Fibroblast of the aortic adventitia (primary cell): ENCODE data around the gene SDS. TPM values are rescaled to one million over a fixed set of nuclear protein-coding genes. Genes with fewer than 3 reads are reported as not detected.

Experiments used
- DNase-seq: peaks from one replicate; pipeline ENCODE4 v3.0.0-alpha.2; 2010; ENCODE audit warnings: low read depth
- H3K4me3 ChIP-seq: 2 replicates; pipeline ENCODE4 v1.5.1; 2011; ENCODE audit warnings: low read depth, mild to moderate bottlenecking, control low read depth, low read length, moderate library complexity
- total RNA-seq: library from RNA; depleted of rRNA; stranded (reverse); fragments of >200 nt; gene quantifications from 2 replicates; pipeline ENCODE4 v1.2.3, GENCODE V29; 2012; ENCODE audit warnings: low replicate concordance
- TF ChIP-seq, protein P1 (sequence below): IDR thresholded peaks from 2 replicates; pipeline ENCODE4 v1.5.1; 2011; ENCODE audit warnings: mild to moderate bottlenecking, low read length, control low read depth, inconsistent platforms; ENCODE audit not compliant: insufficient read depth

Gene SDS
- total RNA-seq, 1 donor: not detected

DNA sequence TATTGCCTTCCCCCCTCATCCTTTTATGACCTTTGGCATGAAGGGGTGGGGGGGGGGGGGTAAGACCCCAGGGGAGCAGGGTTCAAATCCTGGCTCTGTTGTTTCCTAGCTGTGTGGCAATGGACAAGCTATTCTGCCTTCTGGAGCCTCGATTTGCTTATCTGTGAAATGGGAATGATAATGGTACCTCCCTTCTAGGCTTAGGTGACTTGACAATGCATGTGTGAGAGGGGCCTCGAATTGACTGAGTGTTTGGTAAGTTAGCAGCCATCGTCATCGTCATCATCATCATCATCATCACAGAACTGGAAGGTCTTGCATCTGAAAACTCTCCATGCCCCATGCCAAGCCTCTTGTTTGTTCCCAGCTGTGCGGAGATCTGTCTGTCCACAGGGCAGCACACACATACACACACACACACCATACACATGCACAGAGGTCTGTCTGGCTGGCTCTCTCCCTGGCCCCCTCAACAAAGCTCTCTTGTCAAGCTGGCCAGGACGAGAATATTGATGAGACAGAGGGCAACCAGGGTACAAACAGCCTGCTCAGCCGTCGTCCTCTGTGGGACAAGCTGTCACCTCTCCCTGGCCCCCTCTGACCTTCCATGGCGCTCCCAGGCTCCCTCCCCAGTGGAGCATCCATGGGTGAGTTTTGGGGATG, 5.9 kb upstream of the SDS start:
- TF ChIP-seq, protein P1, sequence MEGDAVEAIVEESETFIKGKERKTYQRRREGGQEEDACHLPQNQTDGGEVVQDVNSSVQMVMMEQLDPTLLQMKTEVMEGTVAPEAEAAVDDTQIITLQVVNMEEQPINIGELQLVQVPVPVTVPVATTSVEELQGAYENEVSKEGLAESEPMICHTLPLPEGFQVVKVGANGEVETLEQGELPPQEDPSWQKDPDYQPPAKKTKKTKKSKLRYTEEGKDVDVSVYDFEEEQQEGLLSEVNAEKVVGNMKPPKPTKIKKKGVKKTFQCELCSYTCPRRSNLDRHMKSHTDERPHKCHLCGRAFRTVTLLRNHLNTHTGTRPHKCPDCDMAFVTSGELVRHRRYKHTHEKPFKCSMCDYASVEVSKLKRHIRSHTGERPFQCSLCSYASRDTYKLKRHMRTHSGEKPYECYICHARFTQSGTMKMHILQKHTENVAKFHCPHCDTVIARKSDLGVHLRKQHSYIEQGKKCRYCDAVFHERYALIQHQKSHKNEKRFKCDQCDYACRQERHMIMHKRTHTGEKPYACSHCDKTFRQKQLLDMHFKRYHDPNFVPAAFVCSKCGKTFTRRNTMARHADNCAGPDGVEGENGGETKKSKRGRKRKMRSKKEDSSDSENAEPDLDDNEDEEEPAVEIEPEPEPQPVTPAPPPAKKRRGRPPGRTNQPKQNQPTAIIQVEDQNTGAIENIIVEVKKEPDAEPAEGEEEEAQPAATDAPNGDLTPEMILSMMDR: no peak
- H3K4me3 ChIP-seq: no peak overlapping the region
- DNase-seq: no peak

DNA sequence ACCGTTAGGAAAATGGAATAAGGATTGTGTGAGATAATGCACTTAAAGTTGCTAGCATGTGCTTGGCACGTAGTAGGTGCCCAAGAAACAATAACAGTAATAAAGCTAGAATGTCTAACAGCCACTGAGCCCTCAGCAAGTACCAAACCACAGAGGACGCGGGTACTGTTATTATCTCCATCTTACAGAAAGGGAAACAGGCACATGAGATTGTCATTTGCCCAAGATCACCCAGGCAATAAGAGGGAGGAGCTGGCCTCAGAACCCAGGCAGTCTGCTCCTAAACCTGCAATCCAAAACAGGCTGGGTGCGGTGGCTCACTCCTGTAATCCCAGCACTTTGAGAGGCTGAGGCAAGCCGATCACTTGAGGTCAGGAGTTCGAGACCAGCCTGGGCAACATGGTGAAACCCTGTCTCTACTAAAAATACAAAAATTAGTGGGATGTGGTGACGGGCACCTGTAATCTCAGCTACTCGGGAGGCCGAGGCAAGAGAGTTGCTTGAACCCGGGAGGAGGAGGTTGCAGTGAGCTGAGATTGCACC, 5.1 kb upstream of the SDS start:
- TF ChIP-seq, protein P1: no peak
- DNase-seq: no peak
- no peak overlapping the region for H3K4me3 ChIP-seq

DNA sequence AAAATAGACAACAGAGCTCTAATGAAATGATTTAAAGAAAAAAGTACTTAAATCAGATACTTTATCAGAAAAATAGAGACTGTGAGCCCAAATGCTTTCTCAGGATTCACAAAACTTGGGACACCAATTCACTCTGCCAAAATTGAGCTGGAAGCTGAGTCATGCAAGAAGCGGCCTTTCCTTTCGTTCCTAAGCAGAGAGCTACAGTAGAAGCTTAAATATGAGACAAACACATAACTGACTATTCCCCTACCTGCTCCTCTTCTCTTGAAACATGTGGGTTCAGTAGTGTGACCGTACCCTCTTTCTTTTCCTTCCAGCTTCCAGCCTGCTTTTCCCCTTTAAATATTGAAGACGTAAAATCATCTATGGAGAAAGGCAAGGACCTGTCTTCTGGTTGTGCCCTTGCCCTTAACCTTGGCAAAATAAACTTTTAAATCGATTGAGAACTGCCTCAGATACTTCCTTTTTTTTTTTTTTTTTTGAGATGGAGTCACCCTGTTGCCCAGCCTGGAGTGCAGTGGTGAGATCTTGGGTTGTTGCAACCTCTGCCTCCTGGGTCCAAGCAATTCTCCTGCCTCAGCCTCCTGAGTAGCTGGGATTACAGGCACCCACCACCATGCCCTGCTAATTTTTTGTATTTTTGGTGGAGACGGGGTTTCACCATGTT, 4.4 kb upstream of the SDS start:
- no peak overlapping the region for H3K4me3 ChIP-seq
- TF ChIP-seq, protein P1: no peak
- peak; percentile 83 for DNase-seq

DNA sequence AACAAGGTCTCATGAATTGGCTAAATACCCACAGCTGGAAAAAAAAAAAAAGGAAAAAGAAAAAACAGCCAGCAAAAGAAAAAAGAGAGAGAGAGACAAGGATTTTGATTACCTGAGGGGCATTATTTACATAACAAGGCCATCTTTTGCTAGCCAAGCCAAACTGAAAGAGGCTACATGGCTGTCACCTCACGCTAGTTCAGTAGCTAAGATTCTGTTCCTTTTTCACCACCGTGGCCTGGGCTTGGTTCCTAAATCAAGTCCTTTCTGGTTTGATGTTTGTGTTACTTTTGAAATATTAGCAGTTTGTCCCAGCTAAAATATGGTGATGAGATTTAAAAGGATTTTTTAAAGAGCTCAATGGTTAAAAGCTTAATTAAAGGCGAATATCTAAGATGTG, 2.0 kb upstream of the SDS start:
- no peak overlapping the region for H3K4me3 ChIP-seq
- TF ChIP-seq, protein P1: no peak
- no peak for DNase-seq

DNA sequence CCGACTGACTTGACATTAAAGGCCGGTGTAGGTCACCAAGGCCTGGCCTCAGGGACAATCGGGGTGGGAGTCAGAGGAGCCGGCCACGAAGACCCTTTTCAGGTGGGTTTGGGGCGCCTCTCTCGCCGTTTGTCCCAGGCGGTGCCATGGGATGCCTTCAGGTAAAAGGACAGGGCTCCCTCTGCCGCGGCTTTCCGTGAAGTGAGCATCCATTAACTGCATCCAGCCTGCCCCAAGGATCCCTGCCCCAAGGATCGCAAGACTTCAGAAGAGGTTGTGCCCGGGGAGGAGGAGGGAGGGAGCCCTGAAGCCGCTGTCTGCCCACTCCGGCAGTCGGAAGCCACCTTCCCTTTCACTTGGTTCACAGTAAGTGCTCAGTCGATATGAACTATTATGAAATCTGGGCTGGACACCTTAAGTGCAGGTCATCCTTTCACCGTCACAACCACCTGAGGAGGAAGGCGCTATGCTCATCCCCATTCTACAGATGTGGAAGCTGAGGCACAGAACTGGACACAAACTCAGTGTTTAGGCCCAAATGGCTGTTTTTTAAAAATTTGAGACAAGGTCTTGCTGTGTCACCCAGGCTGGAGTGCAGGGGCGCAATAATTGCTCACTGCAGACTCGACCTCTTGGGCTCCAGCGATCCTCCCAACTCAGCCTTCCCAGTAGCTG, 964 bp downstream of the SDS start:
- DNase-seq: no peak
- TF ChIP-seq, protein P1: no peak
- no peak overlapping the region for H3K4me3 ChIP-seq

DNA sequence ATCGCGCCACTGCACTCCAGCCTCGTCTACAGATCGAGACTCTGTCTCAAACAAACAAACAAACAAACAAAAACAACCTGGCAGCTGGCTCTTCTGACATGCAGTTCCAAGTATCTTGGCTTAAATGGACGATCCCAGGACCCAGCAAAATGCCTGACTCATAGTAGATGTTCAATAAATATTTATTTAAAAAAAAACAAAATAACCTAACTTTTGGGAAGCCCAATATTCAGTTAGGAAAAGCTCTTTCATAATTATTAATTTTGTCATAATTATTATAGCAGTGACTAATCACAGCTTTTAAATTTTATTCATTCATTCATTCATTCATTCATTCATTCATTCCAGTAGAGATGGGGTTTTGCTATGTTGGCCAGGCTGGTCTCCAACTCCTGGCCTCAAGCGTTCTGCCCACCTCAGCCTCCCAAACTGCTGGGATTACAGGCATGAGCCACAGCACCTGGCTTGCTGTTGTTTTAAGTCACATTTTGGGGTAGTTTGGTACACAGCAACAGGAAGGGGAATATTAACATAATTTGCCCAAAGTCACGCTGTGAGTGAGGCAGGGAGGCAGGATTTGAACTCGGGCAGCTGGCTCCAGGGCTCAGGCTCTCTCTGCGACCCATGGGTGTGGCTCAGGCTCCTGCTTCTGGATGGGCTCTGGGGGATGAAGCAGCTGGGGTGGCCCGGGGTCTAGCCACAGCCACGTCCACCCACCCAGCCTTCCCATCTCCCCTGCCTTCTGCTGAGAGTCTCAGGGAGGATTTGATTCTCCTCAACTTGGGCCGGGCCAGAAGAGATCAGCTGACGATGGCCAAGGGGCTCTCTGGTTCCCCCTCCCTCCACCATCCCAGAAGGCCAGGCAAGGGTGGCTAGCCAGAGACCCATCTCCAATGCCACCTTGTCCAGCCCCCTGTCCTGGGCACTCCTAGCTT, 2.4 kb downstream of the SDS start:
- H3K4me3 ChIP-seq: no peak overlapping the region
- TF ChIP-seq, protein P1: no peak
- no peak for DNase-seq
